Hematopoietic multipotent progenitor cell treated with erythropoietin and hydrocortisone succinate and interleukin-3 and kit ligand, for 15 days (in vitro differentiated cells): ENCODE measurements around the gene PPP1R13B.
"Not testable (repeated sequence)": the region's sequence is repeated elsewhere in the genome, so short reads cannot be mapped to it uniquely, and the experiment has no call there.

ENCODE experiments used
- DNase-seq: peaks from one replicate; pipeline ENCODE4 v3.0.0-alpha.2; 2015; ENCODE audit warnings: low spot score

The PPP1R13B gene

GRCh38 chr14:103847451-103848174 is at the start of gene PPP1R13B:
Gene PPP1R13B, minus strand, starts transcription at chr14:103847575. Its CDS starts 268 bp downstream, at chr14:103847307.
- DNase-seq = peak; percentile 82

DNA sequence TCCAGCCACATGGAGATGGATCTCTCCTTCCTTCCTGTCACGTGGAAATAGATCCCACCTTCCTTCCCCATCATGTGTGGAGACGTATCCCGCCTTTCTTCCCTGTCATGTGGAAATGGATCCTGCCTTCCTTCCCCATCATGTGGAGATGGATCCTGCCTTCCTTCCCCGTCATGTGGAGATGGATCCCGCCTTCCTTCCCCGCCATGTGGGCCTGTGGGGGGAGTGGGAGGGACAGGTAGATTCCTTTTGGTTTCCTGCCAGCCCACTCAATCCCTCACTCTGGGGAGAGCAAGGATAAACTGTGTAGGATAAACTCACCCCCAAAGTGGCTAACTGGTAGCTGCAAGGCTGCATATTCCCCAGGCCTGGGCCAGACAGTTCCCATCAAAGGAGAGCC is 49.2 kb upstream of the PPP1R13B start:
- DNase-seq = no peak

DNA sequence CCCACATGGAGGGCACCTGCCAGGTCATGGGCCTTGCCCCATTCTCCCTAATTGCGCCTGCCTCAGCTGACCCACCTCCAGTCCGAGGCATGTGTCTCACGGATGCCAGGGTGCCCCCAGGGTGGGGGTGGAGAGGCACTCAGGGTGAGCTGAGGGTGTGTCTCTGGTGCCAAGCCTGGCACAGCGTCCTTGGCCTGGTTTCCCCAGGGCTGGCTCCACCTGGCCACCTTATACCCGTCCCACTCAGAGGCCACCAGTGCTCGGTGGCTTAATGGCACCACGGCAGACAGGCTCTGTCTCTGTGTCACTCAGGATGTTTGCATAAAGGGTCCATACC is 47.3 kb upstream of the PPP1R13B start:
- DNase-seq = no peak

GRCh38 chr14:103894034-103894722 is 46.8 kb upstream of the PPP1R13B start:
- no peak for DNase-seq

DNA sequence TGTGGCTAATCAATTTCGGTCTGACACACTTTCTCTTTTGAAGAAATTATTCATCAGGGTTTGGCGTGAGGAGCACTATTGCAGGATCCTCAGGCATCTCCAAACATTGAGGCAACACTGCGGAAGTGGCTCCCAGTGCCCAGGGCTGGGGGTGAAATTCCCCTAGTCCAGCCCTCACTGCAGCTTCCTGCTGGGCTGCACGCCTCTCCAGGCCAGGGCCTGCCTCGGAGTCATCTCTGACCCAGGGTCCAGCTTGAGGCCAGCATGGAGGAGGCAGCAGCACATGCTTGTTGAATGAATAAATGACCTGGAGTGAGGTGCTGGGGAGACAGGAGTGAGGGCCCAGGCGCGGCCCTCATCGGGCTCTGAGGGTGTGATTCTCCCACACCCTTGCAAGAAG is 44.9 kb upstream of the PPP1R13B start:
- no peak for DNase-seq

GRCh38 chr14:103891667-103892215 is 44.4 kb upstream of the PPP1R13B start:
- no peak for DNase-seq

DNA sequence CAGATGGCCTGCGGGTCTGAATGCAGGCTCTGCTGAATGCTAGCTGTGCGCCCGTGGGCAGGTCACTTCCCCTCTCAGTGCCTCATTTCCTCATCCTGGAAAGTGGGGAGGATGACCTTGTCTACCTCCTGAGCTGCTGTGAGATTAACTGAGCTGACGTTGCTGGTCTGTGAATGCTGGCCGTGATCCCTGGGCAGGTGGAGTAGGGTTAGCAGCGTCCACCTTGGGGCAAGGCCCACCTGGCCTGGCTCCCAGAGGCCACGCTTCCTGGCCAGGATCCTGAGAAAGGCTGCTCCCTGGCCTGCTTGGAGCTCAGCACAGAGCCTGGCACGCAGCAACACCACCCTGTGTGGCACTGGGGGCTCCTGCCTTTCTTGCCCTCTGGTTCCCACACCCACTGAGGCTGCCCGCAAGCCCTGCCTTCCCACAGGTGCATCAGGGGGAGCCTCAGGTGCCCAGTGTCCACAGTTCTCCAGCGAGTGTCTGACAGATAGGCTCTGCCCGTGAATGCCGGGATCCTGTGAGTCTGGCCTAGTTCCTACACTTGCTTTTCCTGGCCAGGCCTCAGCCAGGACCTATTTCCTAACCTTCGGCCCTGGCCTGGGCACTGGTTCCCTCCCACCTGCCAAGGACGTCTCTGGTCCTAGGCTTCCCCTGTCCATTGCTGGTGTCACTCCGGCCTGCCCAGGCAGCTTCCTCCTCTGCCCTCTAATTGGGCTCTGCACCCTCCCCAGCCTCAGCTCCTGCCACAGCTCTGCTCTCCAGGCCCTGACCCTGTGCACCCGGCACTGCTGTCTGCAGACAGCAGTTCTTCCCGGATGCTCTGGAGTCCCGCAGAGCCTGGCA is 43.7 kb upstream of the PPP1R13B start:
- no peak for DNase-seq

- no peak for DNase-seq
These were observed 42.6 kb upstream of the PPP1R13B start for GRCh38 chr14:103890052-103890371.

DNA sequence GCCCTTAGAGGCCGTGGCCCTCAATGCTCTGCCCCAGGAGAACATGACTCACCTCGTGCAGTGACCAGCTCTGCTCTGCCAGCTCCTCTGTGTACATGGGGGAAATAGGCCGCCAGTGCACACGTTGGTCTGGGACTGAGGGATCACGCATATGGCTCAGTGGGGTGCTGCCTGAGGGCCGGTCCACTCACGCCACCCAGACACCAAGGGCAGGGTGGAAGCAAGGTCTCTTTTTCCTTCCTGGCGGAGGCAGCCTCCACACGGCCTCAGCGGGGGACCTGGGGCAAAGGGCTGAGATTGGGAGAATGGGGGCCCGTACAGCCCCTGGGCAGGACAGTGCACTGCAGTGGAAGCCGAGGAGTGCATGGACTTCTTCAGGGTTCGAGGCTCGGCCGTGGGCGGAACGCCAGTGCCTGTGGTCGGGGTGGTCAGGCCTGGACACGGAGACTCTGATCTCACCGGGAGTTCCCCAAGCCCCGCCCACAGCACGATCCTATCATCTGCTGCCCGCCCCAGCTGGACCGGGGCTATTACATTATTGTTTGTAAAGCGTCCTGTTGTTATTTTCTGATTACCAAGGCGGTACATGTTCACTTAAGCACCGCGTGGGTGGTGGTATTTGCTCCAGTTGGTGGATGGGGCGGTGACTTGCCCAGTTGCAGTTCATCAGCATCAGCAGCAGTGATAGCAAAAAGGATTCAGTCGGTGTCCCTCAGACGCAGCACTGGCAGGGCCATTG is 42.1 kb upstream of the PPP1R13B start:
- no peak for DNase-seq

GRCh38 chr14:103889002-103889312 is 41.6 kb upstream of the PPP1R13B start:
- DNase-seq = not testable (repeated sequence)

DNA sequence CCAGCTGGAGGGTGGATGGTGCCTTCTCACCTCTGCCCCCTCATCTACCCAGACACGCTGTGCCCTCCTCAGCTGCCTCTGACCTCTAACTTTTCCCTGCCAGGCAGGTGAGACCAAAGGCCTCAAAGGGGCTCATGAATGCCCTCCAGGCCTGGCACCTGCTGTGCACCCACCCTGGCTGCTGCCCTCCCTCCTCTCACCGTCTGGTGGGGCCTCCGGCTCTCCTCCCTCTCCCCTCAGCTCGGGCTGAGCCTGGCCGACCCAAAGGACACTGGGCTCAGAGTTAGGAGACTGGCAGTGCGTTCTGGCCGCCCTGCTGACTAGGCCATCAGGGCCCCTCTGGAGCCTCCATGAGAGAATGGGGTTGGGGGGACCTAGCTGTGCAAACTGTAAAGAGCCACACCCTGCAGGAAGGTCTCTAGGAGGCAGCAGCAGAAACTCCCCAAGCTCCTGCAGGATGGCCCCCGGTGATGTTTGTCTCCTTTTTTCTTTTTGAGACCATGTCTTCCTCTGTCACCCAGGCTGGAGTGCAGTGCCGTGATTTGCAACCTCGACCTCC is 40.3 kb upstream of the PPP1R13B start:
- no peak for DNase-seq

DNA sequence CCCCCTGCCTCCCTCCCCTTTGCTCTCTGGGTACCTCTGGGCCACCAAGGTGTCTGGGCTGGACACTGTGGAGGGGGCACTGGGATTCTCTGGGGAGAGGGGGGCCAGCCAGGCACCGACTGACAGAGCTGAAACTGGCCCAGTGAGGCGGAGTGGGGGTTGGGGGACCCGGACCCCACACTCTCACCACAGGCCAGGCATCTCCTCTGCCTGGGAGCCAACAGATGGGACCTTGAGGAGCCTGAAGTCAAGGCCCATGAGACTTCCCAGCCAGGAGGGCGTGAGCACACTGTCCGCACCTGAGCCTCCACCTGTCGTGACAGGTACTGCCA is 39.8 kb upstream of the PPP1R13B start:
- DNase-seq = no peak

DNA sequence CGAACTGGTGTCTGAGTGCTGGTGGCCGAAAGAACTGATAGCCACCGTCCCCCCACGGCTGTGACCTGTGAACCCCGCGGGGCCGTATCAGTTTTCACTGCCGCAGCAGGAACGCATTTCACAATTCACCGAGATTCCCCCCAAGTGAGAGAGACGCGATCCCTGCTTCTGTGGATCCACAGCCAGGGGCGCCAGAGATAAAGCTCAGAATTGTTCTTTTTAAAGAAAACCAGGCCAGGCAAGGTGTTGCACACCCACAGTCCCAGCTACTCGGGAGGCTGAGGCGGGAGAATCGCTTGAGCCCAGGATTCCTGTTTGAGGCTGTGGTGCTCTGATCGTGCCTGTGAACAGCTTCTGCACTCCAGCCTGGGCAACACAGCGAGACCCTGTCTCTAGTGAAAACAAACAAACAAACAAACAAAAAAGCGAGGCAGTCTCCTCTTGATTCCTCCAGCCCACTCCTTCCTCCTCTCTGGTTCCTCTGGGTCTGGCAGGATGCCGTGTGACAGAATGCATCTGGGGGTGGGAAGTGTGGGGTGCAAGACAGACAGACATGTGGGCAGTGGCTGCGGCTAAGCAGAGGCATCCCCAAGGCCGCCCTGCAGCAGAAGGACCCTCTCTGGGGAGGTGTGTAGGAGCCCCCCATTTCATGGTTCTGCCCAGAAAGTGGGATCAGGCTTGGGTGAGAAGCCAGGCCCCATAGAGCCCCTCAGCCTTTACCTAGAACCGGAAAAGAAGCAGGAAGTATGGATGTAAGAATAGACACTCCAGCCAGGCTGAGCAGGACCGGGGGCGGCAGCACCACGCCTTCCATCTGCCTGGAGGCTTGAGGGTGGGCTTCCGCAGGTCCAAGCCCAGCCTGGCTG is 39.2 kb upstream of the PPP1R13B start:
- DNase-seq = no peak

DNA sequence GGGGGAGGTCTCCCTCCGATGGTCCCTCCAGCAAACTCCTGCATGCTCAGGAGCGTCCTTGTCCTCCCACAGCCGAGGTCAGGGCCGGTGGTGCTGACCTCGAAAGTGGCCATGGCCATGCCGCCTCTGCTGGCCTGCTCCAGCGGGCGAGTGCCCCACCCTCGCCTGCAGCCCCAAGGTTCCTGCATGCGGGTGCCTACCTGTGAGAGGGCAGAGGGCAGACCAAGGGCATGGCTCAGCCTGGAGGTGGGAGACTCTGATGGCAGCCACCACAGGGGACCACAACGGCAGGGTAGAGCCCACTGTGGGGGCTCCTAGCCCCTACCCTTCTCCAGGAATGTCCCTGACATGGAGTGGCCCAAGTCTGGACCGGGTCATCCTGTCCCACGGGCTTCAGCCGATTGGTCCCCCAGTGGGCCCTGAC is 38.1 kb upstream of the PPP1R13B start:
- DNase-seq = no peak

DNA sequence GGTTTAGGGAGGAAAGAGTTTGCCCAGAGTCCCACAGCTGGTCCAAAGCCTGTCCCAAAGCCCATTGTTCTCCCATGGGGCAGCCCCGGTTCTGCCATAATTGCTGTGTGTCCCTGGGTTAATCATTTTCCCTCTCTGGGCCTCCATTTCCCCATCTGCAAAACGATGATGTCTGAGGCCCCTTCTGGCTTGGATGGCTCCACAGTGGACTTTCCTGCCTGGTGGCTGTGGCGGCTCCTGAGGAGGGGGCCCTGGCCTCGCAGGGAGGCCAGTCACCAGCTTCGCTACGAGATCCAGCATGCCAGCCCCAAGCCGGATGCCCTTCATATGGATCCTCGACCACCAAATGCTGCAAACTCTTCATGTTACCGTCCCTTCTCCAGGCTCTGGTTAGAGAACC is 37.5 kb upstream of the PPP1R13B start:
- no peak for DNase-seq

DNA sequence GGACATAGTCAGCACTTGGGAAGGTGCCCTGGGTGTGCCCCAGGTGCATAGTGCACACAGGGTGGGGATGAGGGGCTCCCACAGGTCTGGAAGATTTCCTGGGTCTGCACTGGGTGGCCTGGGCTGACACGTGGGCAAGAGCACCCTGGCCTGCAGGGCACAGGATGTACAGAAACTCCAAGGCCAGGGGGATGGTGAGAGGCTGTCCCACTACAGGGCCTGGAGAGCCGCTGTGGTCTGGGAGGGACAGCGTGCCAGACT is 35.8 kb upstream of the PPP1R13B start:
- DNase-seq = no peak

- DNase-seq = no peak
These were observed 35.3 kb upstream of the PPP1R13B start for GRCh38 chr14:103882503-103883262.

GRCh38 chr14:103881268-103882201 is 34.2 kb upstream of the PPP1R13B start:
- DNase-seq = no peak
